HS-27A (cell line): ENCODE data around the gene GARNL3.

Experiments
- DNase-seq: peaks from one replicate; pipeline ENCODE4 v3.0.0-alpha.2; 2012; ENCODE audit warnings: low read depth, missing footprints

Gene GARNL3

GRCh38 chr9:127233550-127233949, 31.0 kb upstream of the GARNL3 start:
- DNase-seq: no peak

DNA sequence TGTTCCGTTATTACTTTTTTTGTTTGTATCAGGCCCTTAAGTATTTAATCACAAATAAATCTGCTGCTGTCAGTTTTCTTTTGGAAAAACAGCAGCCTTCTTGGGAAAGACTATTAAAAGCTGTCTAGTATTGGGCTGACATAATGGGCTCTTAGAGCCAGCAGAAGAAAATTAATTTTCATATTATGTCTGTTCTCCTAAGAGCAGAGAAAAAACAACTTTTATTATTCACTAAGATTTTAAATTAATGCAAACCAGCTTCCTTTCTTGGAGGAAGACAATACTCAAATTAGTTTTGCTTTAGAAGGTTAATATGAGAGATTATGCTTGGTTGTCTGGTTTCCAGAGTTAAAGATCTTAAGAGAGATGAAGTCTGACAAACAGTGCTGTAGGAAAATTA, 30.6 kb upstream of the GARNL3 start:
- no peak for DNase-seq

DNA sequence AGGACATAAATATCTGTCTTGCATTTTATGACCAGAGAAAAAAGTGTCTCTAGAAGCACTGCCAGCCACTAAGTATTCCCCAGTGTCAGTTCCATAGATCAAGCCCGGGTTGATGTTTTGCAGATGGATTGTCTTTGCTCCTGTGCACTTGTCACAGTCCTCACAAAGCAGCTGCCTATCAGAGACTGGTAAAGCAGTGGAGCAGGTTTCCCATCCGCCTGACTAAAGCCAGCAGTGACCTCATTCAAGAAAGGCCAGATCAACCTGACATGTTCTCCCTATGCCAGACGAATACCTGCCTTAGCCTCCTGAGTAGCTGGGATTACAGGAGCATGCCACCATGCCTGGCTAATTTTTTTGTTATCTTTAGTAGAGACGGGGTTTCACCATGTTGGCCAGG, 26.8 kb upstream of the GARNL3 start:
- no peak for DNase-seq

DNA sequence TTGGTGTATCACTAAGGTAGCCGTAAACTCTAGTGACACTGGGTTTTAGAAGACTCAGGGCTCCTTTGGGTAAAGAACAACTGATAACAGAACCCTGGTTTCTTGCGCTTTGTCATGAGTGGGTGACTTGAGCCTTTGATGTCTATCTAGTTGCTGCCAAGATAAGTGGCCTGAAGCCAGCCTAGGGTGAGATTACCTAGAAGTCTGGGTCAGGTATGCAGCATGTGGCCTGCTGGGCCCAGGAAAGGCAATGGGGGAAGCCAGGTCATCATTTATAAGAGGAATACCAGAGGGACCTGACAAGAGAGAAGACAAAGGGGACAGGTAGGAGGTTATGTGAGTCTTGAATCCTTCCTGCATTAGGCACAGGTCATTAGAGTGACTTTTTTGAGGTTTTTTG, 23.2 kb upstream of the GARNL3 start:
- no peak for DNase-seq

DNA sequence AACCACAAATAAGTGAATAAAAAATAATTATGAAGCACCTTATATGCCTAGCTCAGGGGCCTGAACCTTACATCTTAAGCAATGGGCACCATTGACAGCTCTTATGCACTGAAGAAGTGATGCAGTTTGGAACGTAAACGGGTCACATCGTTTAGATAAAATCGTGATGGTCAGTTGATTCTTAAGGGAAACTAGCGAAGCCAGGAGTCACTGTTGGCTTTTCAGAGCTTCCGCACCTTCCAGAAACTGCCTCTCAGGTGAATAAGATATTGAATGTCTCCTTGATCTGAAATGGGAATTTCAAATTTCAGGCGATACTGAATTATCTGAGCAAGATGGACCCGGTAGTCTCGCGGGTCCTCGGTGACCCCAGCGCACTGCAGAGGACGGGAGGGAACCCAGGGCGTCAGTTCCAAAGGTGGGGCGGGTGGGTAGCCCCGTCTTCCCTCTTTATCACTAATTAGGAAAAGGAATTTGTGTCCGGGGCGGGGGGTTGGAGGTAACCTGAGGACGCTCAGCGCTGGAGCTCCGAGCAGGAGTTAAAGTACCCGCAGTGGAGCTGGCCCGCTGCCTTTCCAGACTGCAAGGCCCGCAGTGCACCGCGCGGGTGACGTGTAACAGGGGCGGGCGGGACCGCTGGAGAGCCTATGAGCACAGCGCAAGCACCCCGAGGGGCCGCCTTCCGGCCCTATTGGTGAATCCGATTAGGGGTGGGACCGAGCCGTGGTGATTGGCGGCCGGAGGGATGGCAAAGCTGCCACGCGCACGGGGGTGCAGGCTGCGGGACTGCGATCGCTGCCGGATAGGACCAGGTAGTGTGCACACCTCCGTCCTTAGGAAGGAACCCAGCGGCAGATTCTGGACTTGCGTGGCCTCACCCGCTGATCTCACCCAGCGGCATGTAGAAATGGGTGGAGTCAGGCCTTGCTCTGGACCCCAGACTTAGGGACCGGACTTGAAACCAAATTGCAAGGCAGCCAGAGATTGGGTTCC, 19.7 kb upstream of the GARNL3 start:
- peak; percentile 56 for DNase-seq

- DNase-seq: no peak
Measured at GRCh38 chr9:127245637-127246164, 18.9 kb upstream of the GARNL3 start.

DNA sequence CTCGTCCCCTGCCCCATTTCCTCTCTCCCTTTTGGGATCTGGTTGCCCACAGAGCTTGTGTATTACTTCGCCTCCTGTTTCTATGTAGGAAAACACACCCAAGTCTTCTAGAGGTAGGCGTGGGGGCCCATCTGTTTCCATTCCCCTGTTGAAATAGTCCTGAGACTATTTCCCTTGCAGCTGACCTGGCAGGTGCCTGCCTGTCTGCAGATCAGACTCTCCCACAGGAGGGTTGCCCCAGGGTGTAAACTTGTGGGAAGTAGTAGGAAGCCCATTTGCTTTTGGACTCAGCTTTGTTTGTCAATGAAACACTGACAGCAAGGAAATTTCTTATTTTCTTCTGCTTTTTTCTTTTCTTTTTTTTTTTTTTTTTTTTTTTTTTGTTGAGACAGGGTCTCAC, 16.3 kb upstream of the GARNL3 start:
- DNase-seq: no peak

GRCh38 chr9:127249877-127250276, 14.7 kb upstream of the GARNL3 start:
- no peak for DNase-seq

DNA sequence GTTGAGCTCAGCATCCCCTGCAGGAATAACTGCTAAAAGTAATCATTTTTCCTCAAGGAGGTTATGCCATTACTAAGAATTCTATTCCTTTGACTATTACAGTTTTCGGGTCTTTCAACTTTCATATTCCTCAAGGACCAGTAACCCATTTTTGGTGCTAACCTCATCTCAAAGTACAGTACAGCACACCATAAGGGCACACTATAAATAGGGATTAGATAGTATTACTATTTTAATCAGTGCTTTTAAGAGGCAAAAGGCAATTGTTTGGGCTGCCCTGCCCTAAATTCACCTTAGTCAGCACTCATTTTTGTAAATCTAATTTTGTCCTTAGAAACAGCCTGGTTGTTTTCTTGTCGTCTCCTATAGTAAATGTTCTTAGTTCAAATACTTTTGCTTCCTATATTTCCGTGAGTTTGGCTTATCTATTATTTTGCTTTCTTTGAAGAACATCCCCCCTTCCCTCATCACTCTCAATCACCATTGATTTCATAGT, 13.6 kb upstream of the GARNL3 start:
- DNase-seq: no peak

GRCh38 chr9:127252410-127253318, 11.9 kb upstream of the GARNL3 start:
- DNase-seq: no peak

- DNase-seq: no peak
Measured at GRCh38 chr9:127253446-127253845, 11.1 kb upstream of the GARNL3 start.

DNA sequence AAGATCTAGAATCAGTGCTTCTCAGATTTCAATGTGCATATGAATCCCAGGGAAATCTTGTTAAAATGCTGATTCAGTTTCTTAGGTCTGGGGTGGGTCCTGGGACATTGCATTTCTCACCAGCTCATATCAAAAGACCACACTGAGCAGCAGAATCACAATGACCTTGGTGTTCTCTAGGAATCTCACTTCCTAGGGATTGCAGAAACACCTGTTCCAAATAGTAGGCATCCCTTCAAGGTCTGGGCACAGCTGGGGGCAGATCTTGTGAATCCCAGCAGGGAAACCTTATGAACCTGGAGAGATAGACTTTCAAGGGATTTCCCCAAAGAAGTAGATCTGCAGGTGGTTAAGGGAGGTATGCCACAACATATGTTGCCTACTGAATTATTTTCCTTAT, 8.9 kb upstream of the GARNL3 start:
- DNase-seq: no peak

- no peak for DNase-seq
Measured at GRCh38 chr9:127256324-127256723, 8.2 kb upstream of the GARNL3 start.

GRCh38 chr9:127258606-127259471, 5.7 kb upstream of the GARNL3 start:
- no peak for DNase-seq

GRCh38 chr9:127262602-127263001, 2.0 kb upstream of the GARNL3 start:
- DNase-seq: no peak

DNA sequence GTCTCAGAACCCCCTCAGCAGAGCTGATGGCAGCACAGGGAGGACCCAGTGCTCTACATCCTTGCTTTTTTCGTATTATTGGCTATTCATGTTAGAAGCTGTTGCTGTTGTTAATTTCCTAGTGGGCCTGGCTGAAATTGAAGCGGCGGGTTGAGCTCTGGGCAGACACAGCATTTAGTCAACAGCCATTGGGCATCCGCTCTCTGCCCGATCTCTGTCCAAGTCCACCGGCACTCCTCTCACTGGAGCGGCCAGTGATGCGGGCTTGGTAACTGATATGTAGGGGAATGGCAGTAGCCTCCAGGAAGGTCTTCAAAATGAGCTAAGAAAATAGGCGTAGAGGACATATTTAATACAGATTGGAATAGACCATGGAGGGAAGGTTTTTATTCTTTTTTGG, 1.3 kb upstream of the GARNL3 start:
- no peak for DNase-seq

DNA sequence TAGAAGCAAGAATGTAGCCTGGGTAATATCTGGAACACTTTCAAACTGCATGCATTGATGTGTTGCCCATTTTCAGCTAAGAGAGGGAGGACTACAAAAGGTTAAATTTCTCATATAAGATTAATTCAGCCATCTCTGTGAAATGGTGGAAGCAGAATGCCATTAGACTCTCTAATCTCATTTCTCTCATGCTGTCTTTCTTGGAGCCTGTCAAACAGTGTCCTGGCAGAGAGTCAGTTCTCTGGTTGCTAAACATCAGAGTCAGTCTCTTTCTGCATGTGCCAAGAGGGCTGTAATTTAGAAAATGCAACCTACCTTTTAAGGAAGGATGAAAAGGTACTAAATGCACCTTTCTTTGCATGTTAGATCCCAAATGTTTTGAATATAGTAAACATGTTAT, 910 bp upstream of the GARNL3 start:
- DNase-seq: no peak

- no peak for DNase-seq
Measured at GRCh38 chr9:127267793-127268525, 3.4 kb downstream of the GARNL3 start.

DNA sequence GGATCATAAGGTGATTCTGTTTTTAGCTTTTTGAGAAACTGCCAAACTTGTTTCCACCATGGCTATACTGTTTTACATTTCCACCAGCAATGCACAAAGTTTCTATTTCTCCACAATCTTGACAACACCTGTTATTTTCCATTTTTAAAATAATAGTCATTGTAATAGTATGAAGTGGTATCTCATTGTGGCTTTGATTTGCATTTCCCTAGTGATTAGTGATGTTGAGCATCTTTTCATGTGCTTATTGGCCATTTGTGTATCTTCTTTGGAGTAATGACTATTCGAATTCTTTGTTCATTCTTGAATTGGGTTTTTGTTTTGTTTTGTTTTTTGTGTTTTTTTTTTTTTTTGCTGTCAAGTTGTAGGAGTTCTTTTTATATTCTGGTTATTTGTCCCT, 4.9 kb downstream of the GARNL3 start:
- DNase-seq: no peak

DNA sequence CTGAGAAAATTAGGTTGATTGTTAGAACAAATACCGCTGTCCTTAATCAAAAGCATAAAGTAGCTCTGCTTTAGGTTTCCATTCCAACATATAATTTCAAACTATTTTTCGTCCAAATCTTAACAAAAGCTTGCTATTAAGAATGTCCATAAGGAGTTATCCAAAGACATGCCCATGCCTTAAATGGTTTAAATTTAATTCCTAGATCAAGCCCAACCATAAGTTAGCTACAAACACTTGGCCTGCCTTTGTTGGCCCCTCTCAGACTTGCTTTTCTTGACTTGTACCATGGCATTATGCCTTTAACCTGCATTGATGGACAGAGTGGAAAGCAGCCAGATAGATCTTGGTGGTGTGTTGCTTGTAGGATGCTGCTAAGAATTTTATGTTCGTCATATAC, 8.8 kb downstream of the GARNL3 start:
- no peak for DNase-seq

DNA sequence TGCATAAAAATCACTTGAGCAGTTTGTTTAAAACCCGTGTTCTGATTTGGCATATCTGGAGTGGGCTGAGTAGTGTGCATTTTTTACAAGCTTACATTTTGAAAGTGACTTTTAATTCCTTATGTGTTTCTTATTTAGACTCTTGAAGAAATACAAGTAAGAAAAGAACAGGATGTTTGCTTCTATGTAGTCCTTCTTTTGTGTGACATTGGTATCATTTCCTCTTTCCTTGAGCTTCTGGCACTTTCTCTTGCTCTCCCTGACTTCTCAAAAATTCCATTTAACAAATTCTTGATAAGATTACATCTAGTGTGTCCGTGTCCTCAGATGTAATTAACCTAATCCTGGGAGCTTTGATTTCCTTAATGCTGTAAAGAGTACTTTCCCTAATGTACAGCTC, 12.5 kb downstream of the GARNL3 start:
- no peak for DNase-seq
